Thyroid gland (tissue), 4 donors: Measurements from ENCODE around the gene PEA15. TPM values are rescaled to one million over a fixed set of nuclear protein-coding genes. Genes with fewer than 3 reads are reported as not detected.

Experiments used
- DNase-seq, 2 donors: peaks; one replicate each; pipeline ENCODE4 v3.0.0-alpha.2; 2019
- H3K27ac ChIP-seq, 3 donors: fragments of 200-600 bp; sonication (generic); 1 replicate in 2 of 3; 2 replicates in 1 of 3; pipeline ENCODE4 v1.5.1; 2016 to 2019; ENCODE audit warnings: mild to moderate bottlenecking in 1 of 3, moderate library complexity in 1 of 3
- H3K27me3 ChIP-seq: fragments of 200-600 bp; sonication (generic); one replicate; pipeline ENCODE4 v1.5.1; 2019
- H3K36me3 ChIP-seq, 2 donors: fragments of 200-600 bp; sonication (generic); one replicate each; pipeline ENCODE4 v1.5.1; 2016 to 2019
- H3K4me1 ChIP-seq, 2 donors: fragments of 200-600 bp; sonication (generic); one replicate each; pipeline ENCODE4 v1.5.1; 2017 to 2019
- H3K4me3 ChIP-seq, 3 donors: fragments of 200-600 bp; sonication (generic); replicated peaks in 1 of 3; 1 replicate in 2 of 3; 2 replicates in 1 of 3; pipeline ENCODE4 v1.5.1; 2016; ENCODE audit warnings: mild to moderate bottlenecking in 1 of 3
- H3K9me3 ChIP-seq: fragments of 200-600 bp; sonication (generic); one replicate; pipeline ENCODE4 v1.5.1; 2017
- POLR2A ChIP-seq, 2 donors: fragments of 450-650 bp; IDR thresholded peaks; one replicate each; pipeline ENCODE4 v1.6.1; 2017; ENCODE audit warnings: antibody characterized with exemption in 2 of 2, mild to moderate bottlenecking in 2 of 2, moderate library complexity in 1 of 2
- WGBS, 2 donors: methylation state at CpG; one replicate each; pipeline ENCODE4 v1.1.5; 2017; 5-methylcytosine and 5-hydroxymethylcytosine counted together
- intact Hi-C: fragments of 100-400 bp; cut with DNase I; formaldehyde crosslinking; loops from one replicate; pipeline ENCODE4 v1.15.1; 2023
- total RNA-seq, 4 donors: library from RNA; depleted of rRNA; stranded (reverse); fragments of >200 nt; gene quantifications; one replicate each; pipeline ENCODE4 v1.2.3, GENCODE V29; 2016
- TF ChIP-seq, protein P1 (sequence below), 6 experiments: fragments of 200-600 bp in 3 of 6; fragments of 450-650 bp in 3 of 6; sonication (generic) in 3 of 6; IDR thresholded peaks; one replicate each; pipeline ENCODE4 v1.5.1; 2016 to 2019; ENCODE audit warnings: antibody characterized with exemption in 6 of 6, mild to moderate bottlenecking in 2 of 6, inconsistent platforms in 1 of 6, moderate library complexity in 1 of 6

The PEA15 gene
- total RNA-seq, 4 donors from 2014 or later, result 47.9 to 68.5 (median 50.2) TPM

DNA sequence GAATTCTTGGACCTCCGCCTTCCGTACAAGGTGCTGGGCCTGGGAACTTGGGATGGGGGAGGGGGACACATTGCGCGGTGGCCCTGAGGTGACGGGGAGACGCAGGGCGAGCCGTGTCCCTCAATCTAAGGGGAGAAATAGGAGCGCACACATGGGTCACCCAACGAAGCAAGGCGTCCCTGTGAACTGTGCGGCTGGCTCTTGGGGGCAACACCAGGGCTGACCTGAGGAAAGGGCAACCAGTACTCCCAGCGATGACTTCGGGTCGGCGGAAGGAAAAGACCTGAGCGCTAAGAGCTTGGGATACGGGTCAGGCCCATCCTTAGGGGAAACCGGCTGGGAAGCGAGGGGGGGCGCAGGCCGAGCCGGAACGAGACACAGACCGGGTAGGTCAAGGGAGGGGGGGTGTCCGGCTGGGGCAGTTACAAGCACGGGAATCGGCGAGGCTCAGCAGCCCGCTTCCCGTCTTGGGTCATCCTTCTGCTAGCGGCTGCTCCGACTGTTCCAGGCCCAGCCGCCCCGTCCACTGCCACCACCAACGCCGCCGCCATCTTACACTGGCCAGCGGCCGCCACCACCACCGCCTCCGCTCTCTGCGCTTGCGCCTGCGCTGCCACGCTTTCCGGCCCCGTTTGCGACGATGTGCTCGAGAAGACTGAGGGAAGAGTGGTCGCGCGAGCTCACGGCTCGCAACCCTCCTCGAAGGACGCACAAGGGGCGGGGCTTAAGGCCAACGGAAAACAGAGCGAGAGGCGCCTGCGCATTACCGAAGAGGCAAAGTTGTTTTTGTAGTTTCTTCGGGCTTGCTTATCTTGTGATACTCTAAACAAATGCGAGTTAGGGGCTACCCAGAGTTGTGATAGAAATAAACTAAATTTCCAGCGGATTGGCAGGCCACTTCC lies 57.0 kb downstream of the PEA15 start, which contains the start of gene DCAF8:
TSS of gene DCAF8 (minus strand) at position 657 of the 902 bp plus-strand sequence. CDS start 18,541 bp downstream, outside the sequence.
- intact Hi-C loops, result no loop called here
- Histone ChIP-seq H3K36me3 (no peaks in the 10 kb centered on the region), H3K4me3 (peak within 1 kb of the TSS; percentile 51 to 80 (median 68)), H3K9me3 (no peaks in the 10 kb centered on the region), H3K27ac (peak within 1 kb of the TSS; percentile 90 to 98 (median 96)), H3K4me1 (peaks cover 39 to 41% of the 10 kb centered on the region in 2 donors), H3K27me3 (no peaks in the 10 kb centered on the region)
- peak; percentile 95 to 98 for TF ChIP-seq POLR2A (IDR thresholded peaks at IDR 0.05)
- TF ChIP-seq, protein P1, sequence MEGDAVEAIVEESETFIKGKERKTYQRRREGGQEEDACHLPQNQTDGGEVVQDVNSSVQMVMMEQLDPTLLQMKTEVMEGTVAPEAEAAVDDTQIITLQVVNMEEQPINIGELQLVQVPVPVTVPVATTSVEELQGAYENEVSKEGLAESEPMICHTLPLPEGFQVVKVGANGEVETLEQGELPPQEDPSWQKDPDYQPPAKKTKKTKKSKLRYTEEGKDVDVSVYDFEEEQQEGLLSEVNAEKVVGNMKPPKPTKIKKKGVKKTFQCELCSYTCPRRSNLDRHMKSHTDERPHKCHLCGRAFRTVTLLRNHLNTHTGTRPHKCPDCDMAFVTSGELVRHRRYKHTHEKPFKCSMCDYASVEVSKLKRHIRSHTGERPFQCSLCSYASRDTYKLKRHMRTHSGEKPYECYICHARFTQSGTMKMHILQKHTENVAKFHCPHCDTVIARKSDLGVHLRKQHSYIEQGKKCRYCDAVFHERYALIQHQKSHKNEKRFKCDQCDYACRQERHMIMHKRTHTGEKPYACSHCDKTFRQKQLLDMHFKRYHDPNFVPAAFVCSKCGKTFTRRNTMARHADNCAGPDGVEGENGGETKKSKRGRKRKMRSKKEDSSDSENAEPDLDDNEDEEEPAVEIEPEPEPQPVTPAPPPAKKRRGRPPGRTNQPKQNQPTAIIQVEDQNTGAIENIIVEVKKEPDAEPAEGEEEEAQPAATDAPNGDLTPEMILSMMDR (IDR thresholded peaks at IDR 0.05), result peak in 2 of 6 experiments; percentile 1 to 16
- 0% methylated on average over 54 to 56 of the region's 67 CpGs for WGBS, 2 donors
- peak; percentile 98 to 99 for DNase-seq

DNA sequence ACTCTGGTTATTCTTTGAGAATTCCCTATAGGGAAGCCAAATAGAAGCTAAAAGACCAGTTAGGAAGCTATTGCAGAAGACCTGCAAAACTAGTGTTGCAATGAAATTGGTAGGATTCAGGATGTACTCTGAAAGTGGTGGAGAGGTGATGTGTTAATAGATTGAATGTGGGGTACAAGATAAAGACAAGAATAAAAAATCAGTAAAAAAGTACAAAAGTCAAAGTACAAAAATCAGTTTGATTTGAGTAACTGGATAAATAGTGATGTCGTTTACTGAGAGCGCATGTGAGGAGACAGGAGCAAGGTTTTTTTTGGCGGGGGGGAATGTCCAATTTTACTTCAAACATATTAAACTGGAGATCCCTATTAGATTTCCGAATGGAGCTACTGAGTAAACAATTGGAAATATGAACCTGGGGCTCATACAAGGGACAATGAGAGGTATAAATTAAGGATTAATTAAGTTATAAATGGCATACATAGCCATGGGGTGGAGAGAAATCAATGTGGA lies 59.7 kb downstream of the PEA15 start:
- no peaks in the 10 kb centered on the region for H3K9me3 ChIP-seq
- peaks cover 14 to 16% of the 10 kb centered on the region in 2 donors for H3K4me1 ChIP-seq
- H3K27me3 ChIP-seq, result no peaks in the 10 kb centered on the region
- no peaks in the 10 kb centered on the region for H3K36me3 ChIP-seq
- no peak for DNase-seq
- intact Hi-C loops, result loop anchor here (2.0 kb wide), 1 partner anchor 18 kb away; no protein-coding TSS in a partner anchor
- H3K27ac ChIP-seq, result no peak overlapping the region
- no peak overlapping the region for H3K4me3 ChIP-seq
- WGBS, 2 donors, result 79 to 81% methylated on average over 4 of the region's 4 CpGs
- TF ChIP-seq, protein P1 (IDR thresholded peaks at IDR 0.05), result no peak
- no peak for TF ChIP-seq POLR2A (IDR thresholded peaks at IDR 0.05)

Other genes with a start within 250 kb of the PEA15 start
- 1 to 10 TPM; 6.7 to 10.0 (median 7.4) TPM for gene PIGM, start 173.4 kb upstream of the PEA15 start, total RNA-seq
- gene KCNJ10, start 135.2 kb upstream of the PEA15 start, total RNA-seq, result under 1 TPM in 3 of 4 donors, not detected in 1; 0.13 to 0.45 (median 0.33) TPM
- gene KCNJ9, start 123.8 kb upstream of the PEA15 start, total RNA-seq, result not detected
- 10 to 100 TPM; 24.3 to 36.5 (median 28.2) TPM for gene IGSF8, start 106.8 kb upstream of the PEA15 start, total RNA-seq
- 1 to 10 TPM; 1.1 to 4.2 (median 2.6) TPM for gene ATP1A2, start 89.6 kb upstream of the PEA15 start, total RNA-seq
- not detected for gene ATP1A4, start 53.8 kb upstream of the PEA15 start, total RNA-seq
- not detected for gene CASQ1, start 14.8 kb upstream of the PEA15 start, total RNA-seq
- 100 to 1,000 TPM; 221 to 239 (median 228) TPM for gene DCAF8, start 57.2 kb downstream of the PEA15 start, total RNA-seq
- gene PEX19, start 79.7 kb downstream of the PEA15 start, total RNA-seq, result 100 to 1,000 TPM in 2 of 4 donors, 10 to 100 TPM in 2; 65.2 to 120 (median 85.3) TPM
- 100 to 1,000 TPM; 172 to 334 (median 182) TPM for gene COPA, start 137.9 kb downstream of the PEA15 start, total RNA-seq
- gene NCSTN, start 138.0 kb downstream of the PEA15 start, total RNA-seq, result 10 to 100 TPM; 50.8 to 80.1 (median 68.5) TPM
- gene NHLH1, start 161.7 kb downstream of the PEA15 start, total RNA-seq, result not detected
- gene VANGL2, start 195.2 kb downstream of the PEA15 start, total RNA-seq, result 10 to 100 TPM in 1 of 4 donors, 1 to 10 TPM in 3; 5.8 to 28.5 (median 7.8) TPM